ENCODE results near the gene ZNF345. TPM values are rescaled to one million over a fixed set of nuclear protein-coding genes. Genes with fewer than 3 reads are reported as not detected.

Gene ZNF345
- total and polyA plus RNA-seq, 9 of the 15 experiments (the other 6 are each of a cell fraction or from before 2014, with no cell fraction given) = 0.38 to 1.6 (median 0.65) TPM

DNA sequence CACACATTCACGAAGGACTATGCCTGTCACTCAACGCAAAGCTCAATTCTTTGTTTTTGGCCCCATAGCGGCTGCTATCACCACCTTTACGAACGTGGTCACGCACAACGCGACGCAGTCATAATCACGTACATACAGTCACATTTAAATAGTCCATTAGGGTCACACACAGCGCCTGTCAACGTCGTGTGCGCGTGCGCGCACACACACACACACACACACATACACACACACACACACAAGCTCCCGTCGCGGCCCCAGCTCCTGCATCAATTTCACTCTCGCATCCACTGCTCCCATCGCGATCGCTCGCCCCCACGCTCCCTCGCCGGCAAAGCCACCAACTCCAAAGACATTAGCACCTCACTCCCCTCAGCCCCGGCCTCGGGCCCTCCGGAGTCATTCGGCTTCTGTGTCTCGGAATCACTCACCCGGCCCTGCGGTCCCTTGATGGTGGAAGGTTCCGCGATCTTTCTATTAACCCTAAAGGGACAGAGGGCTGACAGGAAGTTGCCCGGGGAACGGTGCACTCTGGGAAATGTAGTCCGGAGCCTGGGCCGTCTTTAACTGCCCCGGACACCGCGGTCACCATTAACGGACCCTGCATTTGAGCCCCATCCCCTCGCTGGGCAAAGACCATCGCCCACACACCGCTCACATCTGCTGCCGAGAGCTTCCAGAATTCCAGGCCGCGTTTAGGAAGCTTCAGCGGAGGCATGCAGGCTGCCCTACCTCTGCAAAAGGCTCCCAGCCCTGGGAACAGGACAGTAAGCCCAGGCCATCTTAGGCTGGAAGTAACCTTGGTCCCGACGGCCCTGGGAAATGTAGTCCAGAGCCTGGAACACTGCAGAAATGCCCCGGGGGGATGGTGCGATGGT lies 12.5 kb upstream of the ZNF345 start, which contains the start of gene ZNF790 (continued):
- TF ChIP-seq, protein P1, sequence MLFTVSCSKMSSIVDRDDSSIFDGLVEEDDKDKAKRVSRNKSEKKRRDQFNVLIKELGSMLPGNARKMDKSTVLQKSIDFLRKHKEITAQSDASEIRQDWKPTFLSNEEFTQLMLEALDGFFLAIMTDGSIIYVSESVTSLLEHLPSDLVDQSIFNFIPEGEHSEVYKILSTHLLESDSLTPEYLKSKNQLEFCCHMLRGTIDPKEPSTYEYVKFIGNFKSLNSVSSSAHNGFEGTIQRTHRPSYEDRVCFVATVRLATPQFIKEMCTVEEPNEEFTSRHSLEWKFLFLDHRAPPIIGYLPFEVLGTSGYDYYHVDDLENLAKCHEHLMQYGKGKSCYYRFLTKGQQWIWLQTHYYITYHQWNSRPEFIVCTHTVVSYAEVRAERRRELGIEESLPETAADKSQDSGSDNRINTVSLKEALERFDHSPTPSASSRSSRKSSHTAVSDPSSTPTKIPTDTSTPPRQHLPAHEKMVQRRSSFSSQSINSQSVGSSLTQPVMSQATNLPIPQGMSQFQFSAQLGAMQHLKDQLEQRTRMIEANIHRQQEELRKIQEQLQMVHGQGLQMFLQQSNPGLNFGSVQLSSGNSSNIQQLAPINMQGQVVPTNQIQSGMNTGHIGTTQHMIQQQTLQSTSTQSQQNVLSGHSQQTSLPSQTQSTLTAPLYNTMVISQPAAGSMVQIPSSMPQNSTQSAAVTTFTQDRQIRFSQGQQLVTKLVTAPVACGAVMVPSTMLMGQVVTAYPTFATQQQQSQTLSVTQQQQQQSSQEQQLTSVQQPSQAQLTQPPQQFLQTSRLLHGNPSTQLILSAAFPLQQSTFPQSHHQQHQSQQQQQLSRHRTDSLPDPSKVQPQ (CRISPR knock-in tag; IDR thresholded peaks at IDR 0.05; ENCODE audit: borderline replicate concordance) = no peak
- TF ChIP-seq, protein P2, sequence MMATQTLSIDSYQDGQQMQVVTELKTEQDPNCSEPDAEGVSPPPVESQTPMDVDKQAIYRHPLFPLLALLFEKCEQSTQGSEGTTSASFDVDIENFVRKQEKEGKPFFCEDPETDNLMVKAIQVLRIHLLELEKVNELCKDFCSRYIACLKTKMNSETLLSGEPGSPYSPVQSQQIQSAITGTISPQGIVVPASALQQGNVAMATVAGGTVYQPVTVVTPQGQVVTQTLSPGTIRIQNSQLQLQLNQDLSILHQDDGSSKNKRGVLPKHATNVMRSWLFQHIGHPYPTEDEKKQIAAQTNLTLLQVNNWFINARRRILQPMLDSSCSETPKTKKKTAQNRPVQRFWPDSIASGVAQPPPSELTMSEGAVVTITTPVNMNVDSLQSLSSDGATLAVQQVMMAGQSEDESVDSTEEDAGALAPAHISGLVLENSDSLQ (IDR thresholded peaks at IDR 0.05) = peak; percentile 72
- TF ChIP-seq RBM25 (IDR thresholded peaks at IDR 0.05; ENCODE audit: low read depth, low read length, severe bottlenecking) = no peak
- peak in 1 of 2 experiments; percentile 47; a peak in 1 of 4 replicates for TF ChIP-seq ZNF639 (CRISPR knock-in tag; conservative IDR thresholded peaks at IDR 0.05 in 1 of 2, IDR thresholded peaks at IDR 0.05 in 1 of 2)
- TF ChIP-seq, protein P3, sequence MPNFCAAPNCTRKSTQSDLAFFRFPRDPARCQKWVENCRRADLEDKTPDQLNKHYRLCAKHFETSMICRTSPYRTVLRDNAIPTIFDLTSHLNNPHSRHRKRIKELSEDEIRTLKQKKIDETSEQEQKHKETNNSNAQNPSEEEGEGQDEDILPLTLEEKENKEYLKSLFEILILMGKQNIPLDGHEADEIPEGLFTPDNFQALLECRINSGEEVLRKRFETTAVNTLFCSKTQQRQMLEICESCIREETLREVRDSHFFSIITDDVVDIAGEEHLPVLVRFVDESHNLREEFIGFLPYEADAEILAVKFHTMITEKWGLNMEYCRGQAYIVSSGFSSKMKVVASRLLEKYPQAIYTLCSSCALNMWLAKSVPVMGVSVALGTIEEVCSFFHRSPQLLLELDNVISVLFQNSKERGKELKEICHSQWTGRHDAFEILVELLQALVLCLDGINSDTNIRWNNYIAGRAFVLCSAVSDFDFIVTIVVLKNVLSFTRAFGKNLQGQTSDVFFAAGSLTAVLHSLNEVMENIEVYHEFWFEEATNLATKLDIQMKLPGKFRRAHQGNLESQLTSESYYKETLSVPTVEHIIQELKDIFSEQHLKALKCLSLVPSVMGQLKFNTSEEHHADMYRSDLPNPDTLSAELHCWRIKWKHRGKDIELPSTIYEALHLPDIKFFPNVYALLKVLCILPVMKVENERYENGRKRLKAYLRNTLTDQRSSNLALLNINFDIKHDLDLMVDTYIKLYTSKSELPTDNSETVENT (CRISPR knock-in tag; IDR thresholded peaks at IDR 0.05) = no peak
- TF ChIP-seq HCFC1 (IDR thresholded peaks at IDR 0.05; ENCODE audit: low read depth, low read length) = peak; percentile 76
- TF ChIP-seq ELF1 (tag; IDR thresholded peaks at IDR 0.05) = peak; percentile 73
- TF ChIP-seq SIRT6 (IDR thresholded peaks at IDR 0.05; ENCODE audit: low read depth, low read length) = no peak
- peak; percentile 90 for TF ChIP-seq GABPA (tag; conservative IDR thresholded peaks at IDR 0.05; ENCODE audit: low read depth)
- TF ChIP-seq, protein P4, sequence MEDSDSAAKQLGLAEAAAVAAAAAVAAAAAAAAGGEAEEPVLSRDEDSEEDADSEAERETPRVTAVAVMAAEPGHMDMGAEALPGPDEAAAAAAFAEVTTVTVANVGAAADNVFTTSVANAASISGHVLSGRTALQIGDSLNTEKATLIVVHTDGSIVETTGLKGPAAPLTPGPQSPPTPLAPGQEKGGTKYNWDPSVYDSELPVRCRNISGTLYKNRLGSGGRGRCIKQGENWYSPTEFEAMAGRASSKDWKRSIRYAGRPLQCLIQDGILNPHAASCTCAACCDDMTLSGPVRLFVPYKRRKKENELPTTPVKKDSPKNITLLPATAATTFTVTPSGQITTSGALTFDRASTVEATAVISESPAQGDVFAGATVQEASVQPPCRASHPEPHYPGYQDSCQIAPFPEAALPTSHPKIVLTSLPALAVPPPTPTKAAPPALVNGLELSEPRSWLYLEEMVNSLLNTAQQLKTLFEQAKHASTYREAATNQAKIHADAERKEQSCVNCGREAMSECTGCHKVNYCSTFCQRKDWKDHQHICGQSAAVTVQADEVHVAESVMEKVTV (CRISPR knock-in tag; IDR thresholded peaks at IDR 0.05) = 0 out of 2 replicates have a peak, but pooled peaks have one; percentile 30
- peak; percentile 33; the same call in 1 of the 2 replicates for TF ChIP-seq PHF8 (IDR thresholded peaks at IDR 0.05; ENCODE audit: borderline replicate concordance, low read length)
- no peak for TF ChIP-seq MAFK (IDR thresholded peaks at IDR 0.05; ENCODE audit: low read length)
- no peak for TF ChIP-seq HDAC3 (IDR thresholded peaks at IDR 0.05; ENCODE audit: borderline replicate concordance, partially characterized antibody)
- TF ChIP-seq ZFP30 (CRISPR knock-in tag; IDR thresholded peaks at IDR 0.05; ENCODE audit: borderline replicate concordance) = no peak
- TF ChIP-seq, protein P5, sequence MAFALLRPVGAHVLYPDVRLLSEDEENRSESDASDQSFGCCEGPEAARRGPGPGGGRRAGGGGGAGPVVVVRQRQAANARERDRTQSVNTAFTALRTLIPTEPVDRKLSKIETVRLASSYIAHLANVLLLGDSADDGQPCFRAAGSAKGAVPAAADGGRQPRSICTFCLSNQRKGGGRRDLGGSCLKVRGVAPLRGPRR (CRISPR knock-in tag; IDR thresholded peaks at IDR 0.05) = no peak

Measured in K562 (cell line).